Measurements from ENCODE around the gene ANKRD2.

ANKRD2 gene

GRCh38 chr10:97538839-97539238 is 33.7 kb upstream of the ANKRD2 start:
- Histone ChIP-seq H3K36me3 (ENCODE audit: control insufficient read depth in 2 of 2, insufficient read depth in 1 of 2, low read length in 2 of 2) (no peaks in the 10 kb centered on the region), H3K4me3 (ENCODE audit: low read depth, low read length) (no peak overlapping the region), H3K4me1 (ENCODE audit: control insufficient read depth, insufficient read depth, low read length) (peaks cover 8% of the 10 kb centered on the region; the same call in 1 of the 2 replicates), H3K27ac (ENCODE audit: extremely low read depth, low read depth, low read length) (no peak overlapping the region), H3K9me3 (ENCODE audit: control insufficient read depth, insufficient read depth, low read depth, low read length) (no peaks in the 10 kb centered on the region)
- TF ChIP-seq ZNF561 (tag by site-specific recombination; IDR thresholded peaks at IDR 0.05; ENCODE audit: borderline replicate concordance) (no peak), ZNF596 (tag by site-specific recombination; IDR thresholded peaks at IDR 0.05) (no peak), ZNF510 (tag by site-specific recombination; IDR thresholded peaks at IDR 0.05; ENCODE audit: insufficient replicate concordance) (no peak), ZNF660 (tag by site-specific recombination; IDR thresholded peaks at IDR 0.05) (no peak)
- ChIA-PET CTCF (interaction anchor here (0.6 to 5.7 kb wide), 6 partner anchors 9 to 132 kb away, joined by 3 to 27 read pairs (median 4); no protein-coding TSS in a partner anchor), POLR2A (no interaction called here)

- ChIA-PET POLR2A (no interaction called here), CTCF (interaction anchor here (0.9 to 5.7 kb wide), 5 partner anchors 11 to 73 kb away, joined by 3 to 27 read pairs (median 4); no protein-coding TSS in a partner anchor)
- H3K4me1 ChIP-seq (ENCODE audit: control insufficient read depth, insufficient read depth, low read length): peaks cover 8% of the 10 kb centered on the region; the same call in 1 of the 2 replicates
- no peaks in the 10 kb centered on the region for H3K36me3 ChIP-seq (ENCODE audit: control insufficient read depth in 2 of 2, insufficient read depth in 1 of 2, low read length in 2 of 2)
- H3K27ac ChIP-seq (ENCODE audit: extremely low read depth, low read depth, low read length): no peak overlapping the region
- no peak overlapping the region for H3K4me3 ChIP-seq (ENCODE audit: low read depth, low read length)
- H3K9me3 ChIP-seq (ENCODE audit: control insufficient read depth, insufficient read depth, low read depth, low read length): no peaks in the 10 kb centered on the region
- TF ChIP-seq INSM2 (tag by site-specific recombination; IDR thresholded peaks at IDR 0.05): no peak
- TF ChIP-seq ZNF37A (tag by site-specific recombination; IDR thresholded peaks at IDR 0.05): no peak
- no peak for TF ChIP-seq ZNF362 (tag by site-specific recombination; IDR thresholded peaks at IDR 0.05)
- peak; percentile 23; the same call in 1 of the 2 replicates for TF ChIP-seq GLIS2 (tag by site-specific recombination; IDR thresholded peaks at IDR 0.05)
- no peak for TF ChIP-seq ZNF324 (tag by site-specific recombination; IDR thresholded peaks at IDR 0.05)
- TF ChIP-seq KLF16 (tag by site-specific recombination; IDR thresholded peaks at IDR 0.05): no peak
- TF ChIP-seq CTCF (tag by site-specific recombination; IDR thresholded peaks at IDR 0.05): peak; percentile 17; the same call in 1 of the 2 replicates
- TF ChIP-seq ATF2 (tag by site-specific recombination; IDR thresholded peaks at IDR 0.05; ENCODE audit: low read depth): no peak
- TF ChIP-seq ZNF274 (IDR thresholded peaks at IDR 0.05; ENCODE audit: low read length): no peak
- TF ChIP-seq ZNF274 (tag by site-specific recombination; IDR thresholded peaks at IDR 0.05; ENCODE audit: borderline replicate concordance): no peak
- TF ChIP-seq ZBTB44 (tag by site-specific recombination; IDR thresholded peaks at IDR 0.05): no peak
- no peak for TF ChIP-seq KLF17 (tag by site-specific recombination; IDR thresholded peaks at IDR 0.05)
- no peak for TF ChIP-seq ZNF114 (tag by site-specific recombination; IDR thresholded peaks at IDR 0.05)
- no peak for TF ChIP-seq REST (tag by site-specific recombination; IDR thresholded peaks at IDR 0.05)
- TF ChIP-seq ZNF341 (tag by site-specific recombination; IDR thresholded peaks at IDR 0.05; ENCODE audit: low read depth): no peak
- no peak for TF ChIP-seq ZSCAN4 (tag by site-specific recombination; IDR thresholded peaks at IDR 0.05)
These were observed 32.9 kb upstream of the ANKRD2 start for GRCh38 chr10:97539523-97540200.
